Pancreas (tissue), 10 donors: ENCODE results near the gene THSD7A. TPM values are rescaled to one million over a fixed set of nuclear protein-coding genes. Genes with fewer than 3 reads are reported as not detected.

Source experiments
- ATAC-seq, 4 donors: fragments of 200-7000 bp; cut with Tn5 transposase; one replicate each; pipeline versions ENCODE4 v1.8.0 to v1.9.1; 2020; ENCODE audit warnings: mild to moderate bottlenecking in 4 of 4, moderate library complexity in 4 of 4
- DNase-seq, 6 donors: peaks; one replicate each; pipeline ENCODE4 v3.0.0-alpha.2; 2020
- FAIRE-seq: peaks from 2 replicates; lab custom pipeline; 2012; peaks lifted over from hg19 to GRCh38; lab: Jason Lieb, UNC
- H3K27ac ChIP-seq, 4 donors: fragments of 200-600 bp; sonication (generic); 1 replicate in 3 of 4; 2 replicates in 1 of 4; pipeline versions ENCODE4 v1.5.0 to v1.8.0; 2020
- H3K27me3 ChIP-seq, 4 donors: fragments of 200-600 bp; one replicate each; pipeline ENCODE4 v1.8.0; 2021
- H3K36me3 ChIP-seq, 3 donors: fragments of 200-600 bp; sonication (generic) in 1 of 3; one replicate each; pipeline versions ENCODE4 v1.5.0 to v1.8.0; 2020 to 2021
- H3K4me1 ChIP-seq, 3 donors: fragments of 200-600 bp; one replicate each; pipeline ENCODE4 v1.8.0; 2021
- H3K4me3 ChIP-seq, 4 donors: fragments of 200-600 bp; sonication (generic) in 2 of 4; one replicate each; pipeline versions ENCODE4 v1.5.0 to v1.8.0; 2020 to 2021
- H3K9me3 ChIP-seq, 4 donors: fragments of 200-600 bp; one replicate each; pipeline ENCODE4 v1.8.0; 2021
- CTCF ChIP-seq, 4 donors: fragments of 200-600 bp; sonication (generic) in 3 of 4; IDR thresholded peaks; one replicate each; pipeline versions ENCODE4 v1.5.0 to v1.8.0; 2021; ENCODE audit warnings: antibody characterized with exemption in 4 of 4
- WGBS, 2 donors: extraction: QIAGEN DNeasy Blood & Tissue Kit; methylation state at CpG; one replicate each; pipeline ENCODE4 v1.1.7; 2013; 5-methylcytosine and 5-hydroxymethylcytosine counted together
- intact Hi-C, 3 donors: fragments of 100-400 bp; cut with DNase I; formaldehyde crosslinking; loops; one replicate each; pipeline versions ENCODE4 v1.11.1 to v1.14.2; 2022
- polyA plus RNA-seq, 2 donors: library from polyadenylated mRNA; stranded (reverse); fragments of 200-250 nt; gene quantifications; one replicate each; pipeline ENCODE4 v1.2.3, GENCODE V29; 2013
- total RNA-seq, 6 donors: library from RNA; stranded (reverse); fragmentation: NEBNext Ultra II Directional in 4 of 6; extraction: Animal tissue kit (Norgen Biotek cat#: 25700) in 4 of 6; gene quantifications; one replicate each; pipeline versions ENCODE4 v1.2.1 to v1.2.4, GENCODE V29; 2021 to 2023
- donor health status: healthy with polysubstance abuse.
- donor health status: DM: no; HTN: no; CAD: no; lungs with moderate emphysema.
- donor health status: DM: no; HTN: no; CAD: no.
- donor health status: control.
- donor health status: control.
- donor health status: Bipolar disorder and iron deficiency.
- donor health status: DM: yes; HTN: yes; CAD: no.
- donor health status: DM: no; HTN: no; CAD: no.
- donor health status: DM: no; HTN: no; CAD: no.
- donor health status: DM: yes; HTN: yes; CAD: no.

THSD7A gene
- total and polyA plus RNA-seq, 8 donors = 0.30 to 3.7 (median 0.90) TPM

- 69 to 83% methylated on average over 4 of the region's 4 CpGs for whole genome bisulfite sequencing, 2 donors
- ATAC-seq (no peak), FAIRE-seq (no peak), DNase-seq (no peak)
- Histone ChIP-seq H3K27me3 (no peaks in the 10 kb centered on the region), H3K4me1 (peaks cover 10 to 22% (median 13%) of the 10 kb centered on the region in 3 donors), H3K27ac (no peak overlapping the region), H3K4me3 (no peak overlapping the region), H3K9me3 (no peaks in the 10 kb centered on the region), H3K36me3 (no peaks in the 10 kb centered on the region)
- intact Hi-C loops = no loop called here
- no peak for TF ChIP-seq CTCF (IDR thresholded peaks at IDR 0.05)
These were observed 129.1 kb downstream of the THSD7A start for GRCh38 chr7:11702938-11703337.

DNA sequence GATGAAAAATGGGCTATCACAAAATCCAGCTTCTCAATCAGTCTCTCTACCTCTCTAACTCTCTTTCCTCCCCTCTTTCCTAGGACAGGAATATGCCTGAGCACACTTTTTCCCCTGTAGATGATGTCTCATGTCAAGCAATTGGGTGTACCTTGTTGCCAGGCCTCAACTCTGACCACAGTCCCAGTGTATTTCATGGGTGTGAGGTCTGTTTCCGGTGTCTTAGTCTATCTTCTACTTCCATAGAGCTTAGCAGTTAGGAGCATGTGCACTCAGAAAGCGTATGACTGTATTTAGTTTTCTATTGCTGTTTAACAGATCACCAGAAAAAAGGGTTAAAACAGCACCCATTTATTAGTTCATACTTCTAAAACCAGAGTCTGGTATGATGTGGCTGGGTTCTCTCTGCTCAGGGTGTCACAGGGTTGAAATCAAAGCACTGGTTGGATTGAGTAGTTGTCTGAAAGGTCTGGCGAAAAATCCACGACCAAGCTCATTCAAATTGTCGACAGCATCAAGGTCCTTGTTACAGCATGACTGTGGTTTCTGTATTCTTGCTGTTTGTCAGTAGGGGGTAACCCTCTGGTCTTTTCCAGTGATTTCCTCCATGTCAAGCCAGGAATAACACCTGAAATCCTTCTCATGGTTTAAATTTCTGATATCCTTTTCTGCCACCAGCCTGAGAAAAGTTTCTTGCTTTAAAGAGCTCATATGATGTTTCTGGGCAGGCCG lies 130.0 kb downstream of the THSD7A start:
- intact Hi-C loops = no loop called here
- DNase-seq (no peak), ATAC-seq (no peak), FAIRE-seq (no peak)
- no peak for TF ChIP-seq CTCF (IDR thresholded peaks at IDR 0.05)
- WGBS, 2 donors = 78% methylated on average over 6 of the region's 6 CpGs
- no peaks in the 10 kb centered on the region for H3K36me3 ChIP-seq
- H3K27me3 ChIP-seq = no peaks in the 10 kb centered on the region
- H3K27ac ChIP-seq = no peak overlapping the region
- H3K4me1 ChIP-seq = peaks cover 4 to 13% (median 5%) of the 10 kb centered on the region in 3 donors
- no peak overlapping the region for H3K4me3 ChIP-seq
- no peaks in the 10 kb centered on the region for H3K9me3 ChIP-seq

- H3K4me3 ChIP-seq = no peak overlapping the region
- H3K27me3 ChIP-seq = no peaks in the 10 kb centered on the region
- peaks cover 0 to 8% (median 5%) of the 10 kb centered on the region in 3 donors for H3K4me1 ChIP-seq
- ATAC-seq (no peak), FAIRE-seq (no peak), DNase-seq (no peak)
- H3K27ac ChIP-seq = no peak overlapping the region
- H3K9me3 ChIP-seq = no peaks in the 10 kb centered on the region
- WGBS, 2 donors = 90 to 92% methylated on average over 5 of the region's 5 CpGs
- TF ChIP-seq CTCF (IDR thresholded peaks at IDR 0.05) = no peak
- H3K36me3 ChIP-seq = no peaks in the 10 kb centered on the region
- intact Hi-C loops = no loop called here
These were observed 132.3 kb downstream of the THSD7A start for GRCh38 chr7:11699666-11700065.

DNA sequence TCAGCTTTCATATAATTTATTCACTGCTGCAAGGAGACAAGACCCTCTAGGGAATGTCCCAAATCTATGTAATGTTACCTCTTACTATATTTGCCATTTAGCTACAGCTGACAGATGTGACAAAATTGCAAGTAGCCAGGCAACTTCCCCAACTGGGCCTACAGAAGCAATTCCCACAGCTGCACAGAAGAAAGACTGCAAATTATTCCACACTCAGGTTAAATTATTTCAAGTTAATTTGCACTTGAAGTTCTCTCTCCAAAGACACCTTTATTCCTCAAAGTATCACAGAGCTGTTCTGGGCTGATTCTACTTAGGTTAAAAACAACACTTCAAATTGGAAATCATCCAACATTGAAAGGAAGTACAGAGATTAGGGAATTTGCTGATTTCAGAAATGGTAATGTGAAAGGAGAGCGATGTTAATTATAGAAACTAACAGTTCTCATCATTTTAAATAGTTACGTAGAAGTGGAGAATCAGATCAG lies 133.6 kb downstream of the THSD7A start:
- DNase-seq (no peak), ATAC-seq (peak in 2 of 4 donors; percentile 36 to 45), FAIRE-seq (no peak)
- intact Hi-C loops = no loop called here
- Histone ChIP-seq H3K4me1 (peaks cover 0 to 8% (median 5%) of the 10 kb centered on the region in 3 donors), H3K27ac (no peak overlapping the region), H3K9me3 (no peaks in the 10 kb centered on the region), H3K4me3 (no peak overlapping the region), H3K27me3 (no peaks in the 10 kb centered on the region), H3K36me3 (no peaks in the 10 kb centered on the region)
- 13 to 17% methylated on average over 2 of the region's 2 CpGs for WGBS, 2 donors
- TF ChIP-seq CTCF (IDR thresholded peaks at IDR 0.05) = no peak

GRCh38 chr7:11690395-11690794 lies 141.6 kb downstream of the THSD7A start:
- no peak overlapping the region for H3K27ac ChIP-seq
- DNase-seq (no peak), FAIRE-seq (no peak), ATAC-seq (no peak)
- no peak for TF ChIP-seq CTCF (IDR thresholded peaks at IDR 0.05)
- no peaks in the 10 kb centered on the region for H3K27me3 ChIP-seq
- 72 to 75% methylated on average over 3 of the region's 3 CpGs for WGBS, 2 donors
- H3K4me3 ChIP-seq = no peak overlapping the region
- intact Hi-C loops = no loop called here
- H3K36me3 ChIP-seq = no peaks in the 10 kb centered on the region
- no peaks in the 10 kb centered on the region for H3K4me1 ChIP-seq
- no peaks in the 10 kb centered on the region for H3K9me3 ChIP-seq
